ENCODE measurements around the gene PTPRN2. TPM values are rescaled to one million over a fixed set of nuclear protein-coding genes. Genes with fewer than 3 reads are reported as not detected.

PTPRN2 gene
- total RNA-seq, 1 donor from 2014 or later, result 11.4 TPM

DNA sequence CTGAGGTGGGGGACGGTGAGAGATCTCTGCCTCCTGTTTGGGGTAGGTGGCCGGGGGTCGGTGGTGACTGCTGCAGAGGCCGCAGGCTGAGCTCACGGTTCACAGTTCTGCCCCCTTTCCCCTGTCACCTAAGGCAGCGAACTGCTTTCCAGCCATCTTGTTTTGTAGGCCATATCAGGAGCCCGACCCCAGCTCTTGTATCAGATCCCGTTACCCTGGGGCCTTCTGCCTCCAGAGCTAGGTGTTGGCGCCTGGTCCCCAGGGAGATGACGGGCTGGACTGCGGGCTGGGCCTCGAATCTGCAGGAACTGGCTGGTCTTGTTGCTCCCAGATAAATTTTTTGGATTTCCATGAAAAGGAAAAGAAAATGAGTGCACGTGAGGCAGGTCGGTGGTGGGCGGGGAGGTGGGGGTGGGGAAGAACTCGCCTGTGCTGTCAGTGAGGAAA lies 1067.8 kb downstream of the PTPRN2 start:
- Mint-ChIP-seq H3K4me3 (ENCODE audit: low read depth) (no peak overlapping the region), H3K4me1 (ENCODE audit: low read depth) (no peaks in the 10 kb centered on the region), H3K27me3 (peaks cover 19% of the 10 kb centered on the region), H3K9me3 (ENCODE audit: low read depth) (no peaks in the 10 kb centered on the region), H3K27ac (no peak overlapping the region), H3K36me3 (ENCODE audit: insufficient read depth) (no peaks in the 10 kb centered on the region)
- TF ChIP-seq, protein P1, sequence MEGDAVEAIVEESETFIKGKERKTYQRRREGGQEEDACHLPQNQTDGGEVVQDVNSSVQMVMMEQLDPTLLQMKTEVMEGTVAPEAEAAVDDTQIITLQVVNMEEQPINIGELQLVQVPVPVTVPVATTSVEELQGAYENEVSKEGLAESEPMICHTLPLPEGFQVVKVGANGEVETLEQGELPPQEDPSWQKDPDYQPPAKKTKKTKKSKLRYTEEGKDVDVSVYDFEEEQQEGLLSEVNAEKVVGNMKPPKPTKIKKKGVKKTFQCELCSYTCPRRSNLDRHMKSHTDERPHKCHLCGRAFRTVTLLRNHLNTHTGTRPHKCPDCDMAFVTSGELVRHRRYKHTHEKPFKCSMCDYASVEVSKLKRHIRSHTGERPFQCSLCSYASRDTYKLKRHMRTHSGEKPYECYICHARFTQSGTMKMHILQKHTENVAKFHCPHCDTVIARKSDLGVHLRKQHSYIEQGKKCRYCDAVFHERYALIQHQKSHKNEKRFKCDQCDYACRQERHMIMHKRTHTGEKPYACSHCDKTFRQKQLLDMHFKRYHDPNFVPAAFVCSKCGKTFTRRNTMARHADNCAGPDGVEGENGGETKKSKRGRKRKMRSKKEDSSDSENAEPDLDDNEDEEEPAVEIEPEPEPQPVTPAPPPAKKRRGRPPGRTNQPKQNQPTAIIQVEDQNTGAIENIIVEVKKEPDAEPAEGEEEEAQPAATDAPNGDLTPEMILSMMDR (IDR thresholded peaks at IDR 0.05; ENCODE audit: unreplicated experiment), result no peak
- DNase-seq (ENCODE audit: low spot score, unreplicated experiment), result peak; percentile 3

DNA sequence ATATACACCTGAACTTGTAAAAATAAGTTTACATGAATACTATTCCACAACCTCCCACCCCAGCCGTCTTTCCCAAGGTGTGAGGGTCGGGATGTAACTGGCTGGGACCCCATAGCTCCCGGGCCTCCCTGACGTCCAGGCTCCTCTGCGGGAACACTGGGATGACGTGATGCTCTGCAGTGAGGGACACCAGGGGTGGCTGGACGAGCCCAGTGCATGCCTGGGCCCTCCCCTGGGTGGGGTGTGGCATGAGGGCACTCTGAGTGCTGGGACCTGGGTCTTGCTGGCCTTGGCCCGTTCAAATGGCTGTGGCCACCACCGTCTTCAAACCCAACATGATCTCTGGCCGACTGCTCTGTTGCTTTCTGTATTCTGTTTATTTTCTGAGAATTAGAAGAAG lies 1068.4 kb downstream of the PTPRN2 start:
- DNase-seq (ENCODE audit: low spot score, unreplicated experiment), result peak; percentile 9

DNA sequence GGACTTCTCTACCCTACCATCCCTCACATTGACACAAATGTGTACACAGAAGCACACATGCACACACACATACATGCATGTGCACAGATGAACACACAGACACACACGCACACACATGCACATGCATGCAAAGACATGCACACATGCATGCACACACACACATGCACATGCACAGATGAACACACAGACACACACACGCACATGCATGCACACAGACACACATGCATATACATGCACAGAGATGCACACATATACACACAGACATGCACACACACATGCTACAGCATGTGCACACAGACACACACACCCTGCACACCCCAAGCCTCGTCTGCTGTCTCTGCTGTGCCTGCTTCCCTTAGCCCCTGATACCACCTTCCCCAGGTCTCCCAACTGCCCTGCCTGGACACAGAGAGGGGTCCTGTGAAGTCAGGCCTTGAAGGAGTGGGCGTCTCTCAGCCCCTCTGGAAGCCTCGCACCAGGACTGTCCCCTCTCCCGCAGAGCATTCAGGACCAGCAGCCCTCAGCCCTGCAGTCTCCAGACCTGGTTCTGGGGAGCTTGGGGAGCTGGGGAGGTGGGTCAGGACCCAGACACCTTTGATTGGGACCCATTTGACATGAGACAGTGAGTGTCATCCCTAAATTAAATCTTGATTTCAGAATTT lies 1069.0 kb downstream of the PTPRN2 start:
- Mint-ChIP-seq H3K4me1 (ENCODE audit: low read depth) (no peaks in the 10 kb centered on the region), H3K27ac (no peak overlapping the region), H3K4me3 (ENCODE audit: low read depth) (no peak overlapping the region), H3K36me3 (ENCODE audit: insufficient read depth) (no peaks in the 10 kb centered on the region), H3K9me3 (ENCODE audit: low read depth) (no peaks in the 10 kb centered on the region), H3K27me3 (peaks cover 19% of the 10 kb centered on the region)
- peak; percentile 8 for DNase-seq (ENCODE audit: low spot score, unreplicated experiment)
- TF ChIP-seq, protein P1 (IDR thresholded peaks at IDR 0.05; ENCODE audit: unreplicated experiment), result no peak

More for the DNA sequence above, 1068.4 kb downstream of the PTPRN2 start:
- Mint-ChIP-seq H3K27ac (no peak overlapping the region), H3K4me3 (ENCODE audit: low read depth) (no peak overlapping the region), H3K4me1 (ENCODE audit: low read depth) (no peaks in the 10 kb centered on the region), H3K27me3 (peaks cover 18% of the 10 kb centered on the region), H3K9me3 (ENCODE audit: low read depth) (no peaks in the 10 kb centered on the region), H3K36me3 (ENCODE audit: insufficient read depth) (no peaks in the 10 kb centered on the region)
- TF ChIP-seq, protein P1 (IDR thresholded peaks at IDR 0.05; ENCODE audit: unreplicated experiment), result no peak

DNA sequence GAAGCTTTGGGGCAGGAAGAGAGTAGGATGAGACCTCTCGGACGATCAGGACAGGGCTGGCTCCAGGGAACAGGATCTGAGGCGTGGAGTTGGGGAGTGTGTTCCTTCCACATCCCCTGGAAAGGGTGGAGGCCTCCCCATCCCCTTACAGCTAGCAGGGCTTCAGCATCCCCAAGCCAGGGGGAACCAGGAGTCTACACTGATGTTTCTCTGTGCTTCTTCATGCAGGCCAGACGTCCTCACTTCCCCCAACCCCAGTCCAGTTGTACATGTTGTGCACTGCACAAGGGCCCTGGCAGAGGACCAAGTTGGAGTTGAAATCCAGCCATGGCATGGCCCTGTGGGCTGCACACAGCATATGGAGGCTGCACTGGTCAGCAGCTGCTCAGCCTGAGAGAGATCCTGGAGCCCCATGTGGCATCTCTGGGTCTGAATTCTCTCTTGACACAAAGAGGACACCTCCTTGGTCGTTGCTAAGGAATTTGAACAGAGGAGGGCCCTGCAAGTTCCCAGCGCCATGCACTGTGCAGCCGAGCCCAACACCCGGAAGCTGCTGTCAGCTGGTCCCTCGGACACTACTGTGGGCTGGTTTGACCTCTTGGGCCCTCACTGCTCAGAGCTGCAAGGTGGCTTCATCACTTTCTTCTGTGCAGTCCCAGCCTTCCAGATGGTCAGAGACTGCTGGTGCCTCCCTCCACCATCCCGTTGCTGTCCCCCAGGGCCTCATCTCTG lies 1069.7 kb downstream of the PTPRN2 start:
- no peaks in the 10 kb centered on the region for H3K4me1 Mint-ChIP-seq (ENCODE audit: low read depth)
- DNase-seq (ENCODE audit: low spot score, unreplicated experiment), result peak; percentile 4
- TF ChIP-seq, protein P1 (IDR thresholded peaks at IDR 0.05; ENCODE audit: unreplicated experiment), result no peak
- H3K4me3 Mint-ChIP-seq (ENCODE audit: low read depth), result no peak overlapping the region
- H3K27ac Mint-ChIP-seq, result no peak overlapping the region
- no peaks in the 10 kb centered on the region for H3K36me3 Mint-ChIP-seq (ENCODE audit: insufficient read depth)
- H3K27me3 Mint-ChIP-seq, result peaks cover 23% of the 10 kb centered on the region
- H3K9me3 Mint-ChIP-seq (ENCODE audit: low read depth), result no peaks in the 10 kb centered on the region

DNA sequence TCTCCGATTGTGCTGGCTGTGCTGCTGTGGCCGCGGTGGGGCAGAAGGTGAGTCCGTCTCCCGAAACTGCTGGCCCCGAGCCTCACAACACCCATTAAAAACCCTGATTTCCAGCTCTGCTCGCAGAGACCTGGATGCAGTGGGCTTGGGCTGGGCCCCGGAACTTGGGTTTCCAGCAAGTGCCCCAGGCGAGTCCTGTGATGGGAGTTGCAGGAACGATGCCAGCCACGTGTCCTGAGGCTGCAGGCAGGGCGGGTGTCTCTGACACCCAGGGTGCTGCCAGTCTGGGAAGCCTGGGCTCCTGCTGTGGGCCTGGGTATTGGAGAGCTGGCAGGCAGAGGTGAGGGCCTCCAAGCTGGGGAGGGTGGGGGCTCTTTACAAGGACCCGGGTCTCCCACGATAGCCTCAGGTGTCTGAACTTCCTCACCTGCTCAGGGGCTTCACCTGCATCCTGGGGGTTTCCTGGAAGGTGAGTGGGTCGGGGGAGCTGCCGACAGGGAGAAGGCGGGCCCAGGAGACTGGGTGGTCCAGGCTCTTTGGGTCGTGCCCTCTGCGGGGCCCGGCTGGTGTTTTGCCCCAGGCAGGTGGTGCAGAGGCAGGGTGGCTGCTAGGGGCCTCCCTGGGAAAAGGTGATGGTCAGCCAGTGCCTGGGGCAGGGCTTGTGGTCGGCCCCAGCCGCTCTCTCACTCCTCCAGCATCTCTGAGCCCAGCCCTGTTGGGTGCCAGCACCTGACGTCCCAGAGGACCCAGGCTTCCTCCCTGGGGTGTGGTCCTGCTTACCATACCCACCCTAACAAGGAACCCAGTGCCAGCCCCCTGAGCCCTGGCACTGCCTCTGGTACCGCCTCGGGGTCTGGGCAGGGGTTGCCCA lies 1070.5 kb downstream of the PTPRN2 start:
- DNase-seq (ENCODE audit: low spot score, unreplicated experiment), result peak; percentile 9
- H3K27ac Mint-ChIP-seq, result no peak overlapping the region
- no peak overlapping the region for H3K4me3 Mint-ChIP-seq (ENCODE audit: low read depth)
- TF ChIP-seq, protein P1 (IDR thresholded peaks at IDR 0.05; ENCODE audit: unreplicated experiment), result no peak
- H3K4me1 Mint-ChIP-seq (ENCODE audit: low read depth), result no peaks in the 10 kb centered on the region
- no peaks in the 10 kb centered on the region for H3K36me3 Mint-ChIP-seq (ENCODE audit: insufficient read depth)
- no peaks in the 10 kb centered on the region for H3K9me3 Mint-ChIP-seq (ENCODE audit: low read depth)
- peaks cover 18% of the 10 kb centered on the region for H3K27me3 Mint-ChIP-seq
